Lower leg skin (tissue), 3 donors: ENCODE results near the gene ZHX3.

ENCODE experiments used
- CTCF ChIP-seq, 3 donors: fragments of 450-650 bp; IDR thresholded peaks; one replicate each; pipeline ENCODE4 v1.5.1; 2016; ENCODE audit warnings: antibody characterized with exemption in 3 of 3, mild to moderate bottlenecking in 3 of 3, moderate library complexity in 2 of 3
- POLR2A ChIP-seq, 2 donors: fragments of 450-650 bp; IDR thresholded peaks; one replicate each; pipeline ENCODE4 v1.6.1; 2016 to 2017; ENCODE audit warnings: antibody characterized with exemption in 2 of 2, mild to moderate bottlenecking in 1 of 2, moderate library complexity in 1 of 2

GRCh38 chr20:41308726-41309413 is 8.7 kb downstream of the ZHX3 start:
- TF ChIP-seq CTCF (IDR thresholded peaks at IDR 0.05) = no peak
- no peak for TF ChIP-seq POLR2A (IDR thresholded peaks at IDR 0.05)
